NCI-H524 (cell line): ENCODE data around the gene TRIM13.
"Not testable (repeated sequence)": the region's sequence is repeated elsewhere in the genome, so short reads cannot be mapped to it uniquely, and the experiment has no call there.

Source experiments
- DNase-seq, 2 experiments: peaks; one replicate each; lab custom pipeline; 2025; lab: John Stamatoyannopoulos, UW

Gene TRIM13

DNA sequence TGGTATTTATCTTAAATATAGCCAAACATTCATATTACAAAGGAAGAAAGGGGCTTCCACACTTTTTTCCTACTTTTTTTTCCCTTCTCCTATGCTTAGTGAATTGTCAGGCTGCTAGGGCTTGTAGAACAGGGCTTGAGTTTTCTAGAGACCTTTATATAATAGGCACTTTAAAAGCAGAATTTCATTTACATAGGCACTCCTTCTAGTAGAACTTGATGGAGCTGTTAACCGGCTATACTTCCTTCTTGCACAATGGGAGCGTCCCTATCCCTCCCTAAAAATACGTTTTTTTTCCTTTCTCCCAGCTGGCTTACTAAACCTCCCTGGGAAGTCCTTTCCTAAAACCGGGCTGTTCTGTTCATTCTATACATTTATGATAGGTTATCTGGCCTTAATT is 1.1 kb downstream of the TRIM13 start:
- DNase-seq = peak in 1 of 2 experiments; percentile 5

- DNase-seq = no peak
These were observed 2.1 kb downstream of the TRIM13 start for GRCh38 chr13:49998714-49999624.

- no peak for DNase-seq
These were observed 4.4 kb downstream of the TRIM13 start for GRCh38 chr13:50001287-50001686.

GRCh38 chr13:50006426-50007135 is 9.7 kb downstream of the TRIM13 start:
- DNase-seq = no peak

DNA sequence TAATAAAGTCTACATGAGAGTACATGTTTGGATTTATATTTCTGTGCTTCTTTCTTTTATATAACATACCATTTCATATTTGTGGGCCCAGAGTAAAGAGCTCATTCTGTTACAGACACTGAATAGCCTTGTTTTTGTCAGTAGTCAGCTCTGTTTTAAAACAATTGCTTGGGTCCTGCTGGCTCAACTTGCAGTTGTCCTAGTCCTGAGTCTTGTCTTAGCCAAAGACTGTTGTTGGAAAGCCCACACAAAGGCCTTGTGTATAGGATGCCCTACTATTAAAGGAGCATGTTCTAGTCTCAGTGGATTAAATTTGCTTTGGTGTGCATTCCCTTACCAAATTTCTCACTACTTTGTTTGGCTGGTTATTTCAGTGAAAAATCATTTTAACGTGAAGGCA is 14.6 kb downstream of the TRIM13 start:
- no peak for DNase-seq

DNA sequence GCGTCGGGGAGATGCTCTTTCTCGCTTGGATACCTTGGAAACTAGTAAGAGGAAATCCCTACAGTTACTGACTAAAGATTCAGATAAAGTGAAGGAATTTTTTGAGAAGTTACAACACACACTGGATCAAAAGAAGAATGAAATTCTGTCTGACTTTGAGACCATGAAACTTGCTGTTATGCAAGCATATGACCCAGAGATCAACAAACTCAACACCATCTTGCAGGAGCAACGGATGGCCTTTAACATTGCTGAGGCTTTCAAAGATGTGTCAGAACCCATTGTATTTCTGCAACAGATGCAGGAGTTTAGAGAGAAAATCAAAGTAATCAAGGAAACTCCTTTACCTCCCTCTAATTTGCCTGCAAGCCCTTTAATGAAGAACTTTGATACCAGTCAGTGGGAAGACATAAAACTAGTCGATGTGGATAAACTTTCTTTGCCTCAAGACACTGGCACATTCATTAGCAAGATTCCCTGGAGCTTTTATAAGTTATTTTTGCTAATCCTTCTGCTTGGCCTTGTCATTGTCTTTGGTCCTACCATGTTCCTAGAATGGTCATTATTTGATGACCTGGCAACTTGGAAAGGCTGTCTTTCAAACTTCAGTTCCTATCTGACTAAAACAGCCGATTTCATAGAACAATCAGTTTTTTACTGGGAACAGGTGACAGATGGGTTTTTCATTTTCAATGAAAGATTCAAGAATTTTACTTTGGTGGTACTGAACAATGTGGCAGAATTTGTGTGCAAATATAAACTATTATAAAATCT is 15.7 kb downstream of the TRIM13 start:
- DNase-seq = no peak

GRCh38 chr13:50014386-50014785 is 17.5 kb downstream of the TRIM13 start:
- no peak for DNase-seq

GRCh38 chr13:50015258-50015657 is 18.4 kb downstream of the TRIM13 start, which contains the start of gene KCNRG:
Gene KCNRG (plus strand): TSS chr13:50015444. CDS start chr13:50015494, 50 bp downstream.
- DNase-seq = no peak

DNA sequence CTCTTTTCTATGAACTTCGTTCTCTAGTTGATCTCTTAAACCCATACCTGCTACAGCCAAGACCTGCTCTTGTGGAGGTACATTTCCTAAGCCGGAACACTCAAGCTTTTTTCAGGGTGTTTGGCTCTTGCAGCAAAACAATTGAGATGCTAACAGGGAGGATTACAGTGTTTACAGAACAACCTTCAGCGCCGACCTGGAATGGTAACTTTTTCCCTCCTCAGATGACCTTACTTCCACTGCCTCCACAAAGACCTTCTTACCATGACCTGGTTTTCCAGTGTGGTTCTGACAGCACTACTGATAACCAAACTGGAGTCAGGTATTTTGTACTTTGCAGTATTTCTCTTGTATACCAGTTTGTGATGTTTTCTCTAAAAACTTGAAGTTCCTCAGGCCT is 18.9 kb downstream of the TRIM13 start:
- DNase-seq = no peak

DNA sequence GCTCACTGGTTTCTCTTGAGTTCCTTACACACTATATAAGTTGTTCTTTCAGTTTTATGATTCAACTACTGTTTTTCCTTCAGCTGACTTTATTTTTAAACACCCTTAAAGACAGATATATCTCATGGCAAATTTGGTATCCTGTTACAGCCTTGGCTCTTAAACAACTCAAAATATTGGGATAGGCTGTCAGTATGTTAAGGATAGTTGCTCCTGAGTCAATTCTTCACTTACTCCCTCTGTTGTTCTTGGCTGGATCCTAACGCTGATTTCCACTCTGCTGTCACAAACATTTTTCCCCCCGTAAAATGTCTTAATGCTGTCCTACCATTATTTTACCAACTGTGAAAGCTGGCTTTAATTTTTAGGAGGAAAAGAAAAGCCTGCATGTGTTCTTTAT is 19.6 kb downstream of the TRIM13 start:
- no peak for DNase-seq

- no peak for DNase-seq
These were observed 21.0 kb downstream of the TRIM13 start for GRCh38 chr13:50017819-50018218.

- DNase-seq = no peak
These were observed 28.6 kb downstream of the TRIM13 start for GRCh38 chr13:50025436-50025835.

DNA sequence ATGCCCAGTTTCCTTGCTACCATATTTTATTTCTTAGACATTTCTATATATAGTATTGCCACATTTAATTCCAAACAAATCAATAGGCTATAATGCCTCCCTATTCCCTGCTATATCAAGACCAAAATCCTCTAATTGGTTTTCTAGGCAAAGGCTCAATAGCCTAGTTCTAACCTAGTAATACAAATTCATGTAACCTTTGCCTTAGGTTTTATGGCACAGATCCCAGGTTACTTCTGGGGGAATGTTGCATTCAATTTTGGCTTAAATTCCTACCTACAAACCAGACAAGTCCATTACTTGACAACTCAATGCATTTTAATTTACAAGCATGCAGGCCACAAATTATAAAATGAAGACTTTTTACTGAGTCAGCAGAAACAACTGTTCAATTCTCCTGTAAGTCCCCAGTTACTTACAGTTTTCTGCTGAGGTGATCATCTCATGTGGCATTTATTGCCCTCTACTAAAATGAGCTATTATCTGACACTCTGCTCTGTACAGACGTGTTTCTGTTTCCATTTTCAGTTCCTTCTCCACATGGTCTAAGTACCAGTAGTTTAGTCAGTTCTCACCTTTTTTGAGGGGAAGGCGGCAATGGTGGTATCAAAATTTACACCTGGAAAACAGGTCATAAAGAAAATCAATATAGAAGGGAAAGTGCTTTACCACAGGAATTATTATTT is 30.1 kb downstream of the TRIM13 start:
- no peak for DNase-seq

- peak in 1 of 2 experiments; percentile 3 for DNase-seq
These were observed 33.5 kb downstream of the TRIM13 start for GRCh38 chr13:50030315-50030714.

- DNase-seq = no peak
These were observed 36.9 kb downstream of the TRIM13 start for GRCh38 chr13:50033725-50034124.

DNA sequence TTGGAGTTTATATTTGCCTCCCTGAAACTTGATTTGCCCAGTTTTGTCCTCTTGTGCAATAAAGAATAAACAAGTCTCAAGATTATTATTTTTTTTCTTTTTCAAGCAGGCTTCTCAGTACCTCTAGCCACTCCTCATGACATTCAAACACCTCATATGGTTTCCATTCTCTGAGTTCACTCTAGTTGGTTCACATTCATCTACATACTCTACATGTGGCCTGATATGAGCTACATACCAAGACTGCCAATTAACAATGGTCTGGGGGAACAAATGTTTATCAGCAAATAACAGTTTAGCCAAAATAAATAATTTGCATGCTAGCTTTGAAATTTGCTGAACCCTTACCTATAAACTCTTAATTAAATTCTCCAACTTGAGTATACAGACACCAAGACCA is 40.9 kb downstream of the TRIM13 start:
- DNase-seq = no peak

DNA sequence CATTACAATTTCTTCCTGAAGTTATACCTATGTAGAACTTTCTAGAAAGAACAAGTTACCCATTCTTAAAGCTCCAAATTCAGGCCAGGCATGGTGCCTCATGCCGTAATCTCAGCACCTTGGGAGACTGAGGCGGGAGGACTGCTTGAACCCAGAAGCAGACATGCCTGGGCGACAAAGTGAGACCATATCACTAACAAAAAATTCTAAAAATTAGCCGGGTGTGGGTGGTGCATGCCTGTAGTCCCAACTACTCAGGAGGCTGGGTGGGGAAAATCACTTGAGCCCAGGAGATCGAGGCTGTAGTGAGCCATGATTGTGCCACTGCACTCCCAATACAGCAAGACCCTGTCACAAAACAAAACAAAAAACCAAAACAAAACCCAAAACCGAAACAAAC is 41.4 kb downstream of the TRIM13 start:
- no peak for DNase-seq

DNA sequence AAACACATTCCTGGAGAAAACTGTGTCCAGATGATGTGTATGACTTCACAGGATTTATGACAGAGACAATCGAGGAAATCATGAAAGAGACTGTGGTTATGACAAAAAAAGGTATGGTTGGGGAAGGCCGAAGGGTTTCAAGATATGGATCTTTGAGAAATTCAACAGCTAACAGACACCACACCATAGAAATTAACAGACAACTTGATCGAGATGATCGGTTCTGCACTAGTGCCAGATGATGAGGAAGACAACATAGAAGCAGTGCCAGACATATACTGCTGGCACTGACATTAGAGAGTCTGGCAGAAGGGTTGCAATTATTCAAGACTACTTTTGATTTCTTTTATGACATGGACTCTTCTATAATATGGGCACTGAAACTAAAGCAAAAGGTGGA is 55.6 kb downstream of the TRIM13 start:
- no peak for DNase-seq

- DNase-seq = no peak
These were observed 57.0 kb downstream of the TRIM13 start for GRCh38 chr13:50053844-50054243.

- no peak for DNase-seq
These were observed 58.6 kb downstream of the TRIM13 start for GRCh38 chr13:50055454-50055853.

DNA sequence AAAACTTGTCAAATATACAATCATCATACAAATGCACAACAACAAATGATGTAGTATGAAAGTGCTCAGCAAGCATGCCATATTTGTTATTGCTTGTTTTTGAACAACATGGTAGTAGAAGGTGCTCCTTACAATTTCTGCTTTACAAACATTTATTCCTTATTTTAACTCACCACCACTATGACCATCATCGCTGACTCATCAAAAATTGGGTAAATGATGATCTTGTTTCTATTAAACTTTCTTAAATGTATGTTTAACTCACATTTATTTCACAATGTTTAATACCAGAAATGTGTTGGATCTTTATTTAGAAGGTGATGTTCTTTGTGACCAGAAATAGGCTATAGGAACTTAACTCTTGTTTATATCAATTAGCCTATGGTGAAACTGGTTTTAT is 63.9 kb downstream of the TRIM13 start:
- DNase-seq = no peak

DNA sequence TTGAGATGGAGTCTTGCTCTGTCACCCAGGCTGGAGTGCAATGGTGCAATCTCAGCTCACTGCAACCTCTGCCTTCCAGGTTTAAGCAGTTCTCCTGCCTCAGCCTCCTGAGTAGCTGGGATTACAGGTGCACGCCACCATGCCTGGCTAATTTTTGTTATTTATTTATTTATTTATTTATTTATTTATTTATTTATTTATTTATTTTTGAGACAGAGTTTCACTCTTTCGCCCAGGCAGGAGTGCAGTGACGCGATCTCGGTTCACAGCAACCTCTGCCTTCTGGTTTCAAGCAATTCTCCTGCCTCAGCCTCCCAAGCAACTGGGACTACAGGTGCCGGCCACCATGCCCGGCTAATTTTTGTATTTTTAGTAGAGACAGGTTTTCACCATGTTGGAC is 65.5 kb downstream of the TRIM13 start:
- not testable (repeated sequence) for DNase-seq
